CD4-positive, alpha-beta T cell treated with Interleukin-4 for 4 hours (primary cell): ENCODE results near the gene SEL1L3.
A peak's percentile ranks its signal among the peaks of the same experiment; 100 is the strongest.

Experiments used
- DNase-seq: peaks from one replicate; pipeline ENCODE4 v3.0.0-alpha.2; 2020

Gene SEL1L3

DNA sequence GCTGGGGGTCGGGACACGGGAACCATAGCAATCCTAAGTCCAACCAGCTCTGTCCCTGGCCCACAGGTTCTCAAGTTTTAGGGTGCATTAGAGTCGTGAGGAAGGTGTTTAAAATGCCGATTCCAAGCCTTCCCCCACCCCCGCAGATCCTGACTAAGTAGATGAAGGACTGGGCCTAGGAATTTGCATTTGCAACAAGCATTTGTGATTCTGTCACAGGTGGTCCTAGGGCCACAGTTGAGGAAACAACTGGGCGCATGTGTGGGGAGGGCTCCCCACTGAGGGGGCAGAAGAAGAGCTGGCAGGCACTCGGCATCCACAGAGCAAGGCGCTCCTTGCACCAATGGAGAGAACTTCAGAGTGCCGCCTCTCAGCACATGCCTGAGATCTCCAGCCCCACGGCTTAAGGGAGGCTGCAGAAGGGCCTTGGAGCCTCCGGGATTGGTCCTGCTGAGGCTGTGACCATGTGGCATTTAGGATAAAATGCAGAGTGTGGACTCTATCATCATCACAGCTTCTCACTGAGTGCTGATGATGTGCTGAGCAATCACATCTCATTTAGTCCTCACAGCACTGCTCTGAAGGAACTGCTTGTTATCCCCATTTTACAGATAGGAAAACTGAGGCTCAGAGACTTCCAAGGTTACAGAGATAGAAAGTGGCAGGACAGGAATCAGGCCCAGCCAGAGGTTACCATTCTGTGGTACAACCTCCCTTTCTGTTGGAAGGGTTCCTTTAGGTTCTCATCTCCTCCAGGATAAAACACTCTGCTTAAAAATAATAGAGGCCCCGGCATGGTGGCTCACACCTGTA is 16.7 kb downstream of the SEL1L3 start:
- DNase-seq: no peak

DNA sequence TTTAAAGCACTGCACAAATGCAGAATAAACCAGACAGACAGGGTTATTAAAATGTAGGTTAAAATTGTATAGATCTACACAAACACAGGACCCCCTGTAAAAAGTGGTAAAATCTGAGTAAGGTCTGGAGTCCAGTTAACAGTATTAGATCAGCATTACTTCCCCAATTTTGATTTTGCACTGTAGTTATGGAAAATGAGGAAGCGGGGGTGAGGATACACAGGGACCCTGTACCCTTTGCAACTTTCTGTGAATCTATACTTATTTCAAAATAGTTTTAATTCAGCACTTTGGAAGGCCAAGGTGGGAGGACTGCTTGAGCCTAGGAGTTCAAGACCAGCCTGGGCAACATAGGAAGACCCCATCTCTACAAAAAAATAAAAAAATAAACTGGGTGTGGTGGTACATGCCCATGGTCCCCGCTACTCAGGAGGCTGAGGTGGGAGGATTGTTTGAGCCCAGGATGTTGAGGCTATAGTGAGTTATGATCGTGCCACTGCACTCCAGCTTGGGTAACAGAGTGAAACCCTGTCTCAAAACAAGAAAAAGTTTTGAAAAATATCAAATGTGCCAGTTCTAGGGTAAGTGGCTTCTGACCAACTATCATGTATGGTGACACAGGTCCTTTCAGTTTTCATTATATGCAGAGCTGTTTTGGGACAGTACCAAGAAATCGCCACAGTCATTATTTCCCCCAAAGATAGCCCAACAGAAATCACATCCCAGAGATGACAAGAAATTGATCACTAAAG is 17.7 kb downstream of the SEL1L3 start:
- no peak for DNase-seq

DNA sequence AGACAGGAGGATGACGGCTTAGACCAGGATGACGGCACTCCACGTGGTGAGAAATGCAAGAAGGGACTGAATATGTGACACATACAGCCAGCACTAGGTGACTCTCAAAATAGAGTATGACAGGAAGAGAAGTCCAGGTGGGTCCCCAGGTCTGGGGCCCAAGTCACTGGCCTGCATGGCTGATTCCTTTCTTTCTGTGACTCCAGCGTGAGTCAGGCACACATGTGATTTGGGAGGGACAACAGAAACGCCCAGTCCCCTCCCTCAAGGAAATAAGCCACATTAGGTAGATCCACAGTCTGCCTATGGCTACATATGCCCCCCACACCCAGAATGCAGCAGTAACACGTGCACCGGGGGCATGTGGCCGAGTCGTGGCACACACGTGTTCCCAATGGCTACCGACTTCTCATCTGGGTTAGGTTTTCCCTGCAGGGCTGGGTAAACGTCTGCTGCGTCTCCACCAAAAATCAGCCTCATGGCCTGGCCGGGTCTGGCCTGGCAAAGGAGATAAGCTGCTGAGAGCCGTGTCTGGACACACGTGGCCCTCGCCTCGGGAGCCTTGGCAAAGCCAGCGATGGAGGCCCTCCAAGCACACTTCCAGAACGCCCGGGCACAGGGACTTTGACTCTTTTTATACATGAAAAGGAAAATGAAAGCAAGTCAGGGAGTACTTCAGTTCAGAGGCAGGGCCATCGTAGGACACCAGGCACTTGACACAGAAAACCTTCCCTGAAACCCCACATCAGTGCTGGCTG is 19.3 kb downstream of the SEL1L3 start:
- no peak for DNase-seq

DNA sequence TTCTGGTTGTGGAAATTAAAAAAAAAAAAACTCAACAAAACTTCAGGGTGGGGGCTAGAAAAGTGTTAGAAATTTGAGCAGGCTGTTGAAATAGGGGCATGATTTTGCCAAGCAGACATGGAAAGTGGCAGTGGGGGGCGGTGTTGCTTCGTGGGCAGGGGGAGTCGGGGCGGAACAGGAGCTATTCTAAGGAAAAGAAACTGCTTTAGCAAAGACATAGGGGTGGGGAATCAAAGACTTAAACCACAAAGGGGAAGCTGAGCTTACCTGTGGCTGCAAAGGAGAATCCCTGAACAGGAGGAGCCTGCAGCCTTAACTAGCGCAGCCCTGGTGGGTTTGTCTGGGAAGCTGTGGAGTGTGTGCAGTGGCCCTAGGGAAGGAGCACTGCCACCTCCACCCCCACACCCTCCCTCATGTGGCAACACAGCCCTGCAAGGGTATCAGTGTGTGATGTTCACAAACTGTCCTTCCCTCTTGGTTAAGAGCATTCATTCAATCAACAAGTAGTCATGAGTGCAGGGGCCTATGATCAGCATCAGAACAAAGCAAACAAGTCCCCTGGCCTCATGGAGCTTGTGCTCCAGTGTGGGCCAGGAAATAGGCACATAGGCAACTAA is 20.5 kb downstream of the SEL1L3 start:
- peak; percentile 47 for DNase-seq

GRCh38 chr4:25839687-25840086 is 23.1 kb downstream of the SEL1L3 start:
- no peak for DNase-seq

GRCh38 chr4:25839233-25839632 is 23.6 kb downstream of the SEL1L3 start:
- no peak for DNase-seq

DNA sequence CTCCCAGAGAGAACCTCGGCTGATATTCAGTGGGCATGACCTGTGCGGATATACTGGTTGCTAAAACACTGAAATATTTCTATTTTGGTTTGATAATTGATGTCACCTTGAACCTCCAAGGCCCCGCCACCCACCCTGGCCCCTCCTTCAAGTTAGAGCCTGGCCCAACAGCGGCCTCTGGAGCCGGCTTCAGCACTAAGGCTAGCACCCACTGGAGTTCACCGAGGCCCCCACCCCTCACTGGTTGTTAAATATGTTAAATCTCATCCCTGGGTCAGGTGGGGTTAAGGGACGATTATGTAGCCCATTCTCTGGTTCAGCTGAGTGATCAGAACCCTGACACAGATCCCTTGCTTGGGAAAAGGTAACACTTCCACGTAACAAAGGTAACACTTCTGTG is 24.3 kb downstream of the SEL1L3 start:
- no peak for DNase-seq

- DNase-seq: no peak
Measured at GRCh38 chr4:25837107-25837506, 25.7 kb downstream of the SEL1L3 start.

- DNase-seq: no peak
Measured at GRCh38 chr4:25835384-25835783, 27.4 kb downstream of the SEL1L3 start.

DNA sequence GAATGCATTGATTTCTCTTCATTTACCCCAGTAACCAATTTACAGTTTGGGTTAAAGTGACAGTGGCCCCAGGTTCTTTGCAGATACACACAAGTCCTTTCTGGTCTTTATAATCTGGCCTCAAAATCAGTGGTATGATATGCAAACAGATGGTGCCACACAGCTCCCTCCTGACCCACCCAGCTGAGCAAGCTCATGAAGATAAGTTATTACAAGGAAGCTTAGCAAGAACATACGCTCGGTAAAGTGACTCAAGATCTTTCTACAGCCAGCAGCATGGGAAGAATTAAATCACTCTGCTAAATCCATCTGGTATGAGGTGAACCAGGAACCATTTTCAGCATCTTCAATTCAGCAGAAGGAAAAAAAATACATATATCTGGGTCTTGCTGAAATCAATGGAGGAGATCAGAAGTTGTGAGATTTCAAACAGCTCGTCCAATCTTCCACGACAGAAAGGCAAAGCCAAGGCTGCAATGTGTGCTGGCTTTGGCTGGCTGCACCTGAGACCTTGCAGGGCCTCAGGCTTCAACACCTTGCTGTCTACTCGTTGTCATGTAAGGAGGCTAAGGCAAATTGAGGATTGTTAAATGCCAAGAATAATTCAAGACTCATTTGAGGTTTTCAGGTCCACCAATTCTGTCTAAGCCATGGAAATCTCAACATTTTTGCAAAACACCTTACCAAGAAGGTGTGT is 28.2 kb downstream of the SEL1L3 start:
- no peak for DNase-seq

DNA sequence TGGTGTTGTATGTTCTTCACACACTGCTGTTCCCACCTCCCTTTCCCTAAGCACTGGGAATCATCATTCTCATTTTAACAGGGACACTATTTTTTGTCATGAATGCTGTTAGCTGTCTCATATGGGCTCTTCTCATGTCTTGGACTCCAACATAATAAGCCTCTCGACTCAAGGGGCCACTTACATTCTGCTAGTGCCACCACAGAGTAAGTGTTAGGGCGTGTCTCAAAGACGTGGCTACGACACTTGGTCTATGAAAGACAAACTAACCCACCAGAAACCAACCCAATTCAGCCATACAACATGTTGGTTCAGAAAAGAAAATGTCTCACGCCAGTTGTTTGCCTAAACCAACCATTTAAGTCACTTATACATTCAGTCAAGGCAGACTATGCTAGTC is 32.2 kb downstream of the SEL1L3 start:
- no peak for DNase-seq

DNA sequence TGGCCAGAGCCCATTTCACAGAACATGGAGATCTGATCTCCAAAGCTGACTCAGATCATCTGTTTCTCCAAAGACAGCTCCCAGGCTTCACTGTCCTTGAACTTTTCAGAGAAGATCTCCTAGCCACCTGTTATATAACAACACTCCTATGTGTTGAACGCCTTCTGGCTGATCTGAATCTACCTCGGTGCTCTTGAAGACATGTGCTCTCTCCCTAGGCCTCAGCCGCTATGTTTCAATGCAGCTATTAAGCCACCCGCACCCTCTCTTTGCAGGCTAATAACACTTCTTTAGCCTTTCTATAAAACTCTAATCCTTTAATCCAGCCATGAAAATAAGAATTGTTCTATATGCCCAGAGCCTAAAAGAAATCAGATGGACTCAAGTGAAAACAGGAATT is 34.9 kb downstream of the SEL1L3 start:
- no peak for DNase-seq

- no peak for DNase-seq
Measured at GRCh38 chr4:25827373-25827772, 35.4 kb downstream of the SEL1L3 start.

- no peak for DNase-seq
Measured at GRCh38 chr4:25826074-25826752, 36.6 kb downstream of the SEL1L3 start.

DNA sequence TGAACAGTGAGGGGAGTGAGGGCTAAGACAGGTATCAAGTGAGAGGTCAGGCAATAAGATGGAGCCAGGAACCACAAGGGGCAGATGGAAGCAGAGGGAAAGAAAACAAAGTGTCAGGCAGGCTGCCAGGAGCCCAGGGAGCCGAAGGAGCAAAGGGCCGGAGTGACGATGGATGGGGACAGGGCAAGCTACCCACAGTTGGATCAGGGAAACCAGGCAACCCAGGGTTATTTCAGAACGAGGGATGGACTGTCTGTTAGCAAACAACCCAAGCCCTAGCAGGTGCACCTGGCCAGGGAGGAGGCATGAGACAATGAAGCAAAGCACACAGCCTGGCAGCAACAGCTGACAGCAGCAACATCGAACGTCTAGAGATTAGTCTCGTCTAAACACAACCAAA is 39.2 kb downstream of the SEL1L3 start:
- DNase-seq: no peak

DNA sequence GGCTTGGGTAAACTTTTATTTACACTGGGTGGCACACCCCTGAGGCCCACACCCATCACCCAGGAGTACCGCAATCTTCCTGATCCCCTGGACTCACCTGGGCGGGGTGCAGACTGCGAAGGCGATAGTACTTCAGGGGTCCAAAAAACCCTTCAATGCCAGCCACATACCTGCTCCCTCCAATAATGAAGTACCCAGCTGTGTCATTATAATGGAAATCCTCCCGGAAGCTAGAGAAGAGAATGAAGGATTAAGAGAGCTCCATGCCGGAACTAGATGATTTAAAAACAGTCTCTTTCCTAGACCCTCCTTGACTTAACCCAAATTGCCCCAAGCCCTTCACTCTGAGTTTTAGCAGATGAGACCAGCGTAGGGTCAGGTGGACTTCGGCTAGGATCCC is 40.9 kb downstream of the SEL1L3 start:
- no peak for DNase-seq

DNA sequence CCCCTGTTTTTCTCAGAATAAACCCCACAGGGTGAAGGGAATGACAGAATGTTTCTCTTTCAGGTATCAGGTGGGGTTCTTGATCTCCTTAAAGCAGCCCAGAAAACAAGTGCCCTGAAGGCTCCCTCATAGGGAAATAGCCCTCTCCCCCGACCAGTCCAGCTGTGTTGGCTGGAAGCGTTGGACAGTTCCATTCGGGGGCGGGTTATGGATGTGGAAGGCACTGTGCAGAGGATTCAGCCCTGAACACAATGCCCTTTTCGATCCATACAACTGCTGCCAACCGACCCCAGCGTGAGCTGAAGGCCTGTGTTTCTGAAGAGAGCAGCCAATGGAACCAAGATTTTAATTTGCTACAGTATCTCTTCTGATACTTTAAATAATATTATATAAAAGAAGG is 41.5 kb downstream of the SEL1L3 start:
- no peak for DNase-seq

DNA sequence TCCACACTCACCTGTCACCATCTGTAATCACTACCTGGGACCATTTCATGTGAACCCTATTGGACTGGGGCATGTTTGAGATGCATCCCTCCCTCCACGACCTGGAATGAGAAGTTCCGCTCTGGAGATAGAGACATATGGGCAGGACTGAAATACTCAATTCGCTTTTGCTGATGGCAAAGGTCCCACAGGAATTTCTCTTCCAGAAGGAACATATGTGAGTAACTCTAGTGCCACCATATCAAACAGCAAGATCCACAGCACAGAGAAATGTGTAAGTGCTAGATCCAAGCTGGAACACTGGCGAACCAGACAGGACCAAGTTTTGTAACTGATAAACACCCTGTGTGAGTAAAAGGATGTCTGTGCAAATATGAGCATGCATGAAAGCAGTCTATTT is 43.9 kb downstream of the SEL1L3 start:
- DNase-seq: no peak

- DNase-seq: no peak
Measured at GRCh38 chr4:25818371-25818871, 44.4 kb downstream of the SEL1L3 start.

DNA sequence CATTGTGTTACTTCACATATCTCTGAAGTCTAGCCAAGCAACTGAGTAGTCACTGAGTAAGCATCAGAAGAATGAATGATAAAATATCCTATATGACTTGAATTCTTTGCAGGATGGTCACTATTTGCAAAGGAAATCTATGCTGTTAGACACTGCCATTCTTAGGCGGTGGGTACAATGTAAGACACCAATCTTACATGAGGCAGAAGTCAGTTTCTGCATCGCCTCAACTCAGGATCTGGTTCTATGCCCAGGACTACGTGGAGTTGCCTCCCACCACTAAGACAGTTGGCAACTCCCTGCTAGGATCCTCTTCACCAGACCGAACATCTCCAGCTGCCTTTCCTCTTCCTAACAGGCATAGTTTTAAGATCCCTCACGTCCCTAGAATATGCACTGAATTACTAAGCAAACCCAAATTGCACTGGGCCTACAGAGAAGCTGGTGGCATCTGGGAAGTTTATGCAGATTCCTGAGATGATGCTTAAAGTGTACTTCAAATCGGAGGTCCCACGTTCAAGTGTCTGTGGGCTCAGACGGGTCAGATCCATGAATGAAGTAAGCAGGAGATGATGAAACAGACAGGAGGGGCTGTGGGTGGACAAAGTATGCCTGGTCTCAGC is 45.6 kb downstream of the SEL1L3 start:
- no peak for DNase-seq

- no peak for DNase-seq
Measured at GRCh38 chr4:25816591-25817058, 46.2 kb downstream of the SEL1L3 start.
